Activated CD8-positive, alpha-beta T cell treated with anti-CD3 and anti-CD28 coated beads for 36 hours (primary cell): Measurements from ENCODE around the gene CHAMP1. TPM values are rescaled to one million over a fixed set of nuclear protein-coding genes. Genes with fewer than 3 reads are reported as not detected.
"Not testable (repeated sequence)": the region's sequence is repeated elsewhere in the genome, so short reads cannot be mapped to it uniquely, and the experiment has no call there.

Source experiments
- ATAC-seq: fragments of 200-7000 bp; cut with Tn5 transposase; one replicate; pipeline ENCODE4 v1.10.0; 2021; ENCODE audit warnings: mild to moderate bottlenecking, moderate library complexity
- CTCF ChIA-PET: fragments of 350-600 bp; sonication (Branson Sonifier 250); formaldehyde crosslinking; loops from one replicate; lab custom pipeline; 2021; ENCODE audit warnings: antibody characterized with exemption; lab: Charles Lee
- POLR2A ChIA-PET: fragments of 350-600 bp; sonication (Branson Sonifier 250); formaldehyde crosslinking; loops from one replicate; lab custom pipeline; 2021; ENCODE audit warnings: antibody characterized with exemption; lab: Charles Lee
- DNase-seq: peaks from one replicate; pipeline ENCODE4 v3.0.0-alpha.2; 2020
- H3K27ac Mint-ChIP-seq: one replicate; pipeline ENCODE4 v1.8.0; 2021; ENCODE audit warnings: mild to moderate bottlenecking, mixed read lengths
- H3K27me3 Mint-ChIP-seq: one replicate; pipeline ENCODE4 v1.8.0; 2021; ENCODE audit warnings: mixed read lengths
- H3K36me3 Mint-ChIP-seq: one replicate; pipeline ENCODE4 v1.8.0; 2021; ENCODE audit warnings: low read depth, mixed read lengths
- H3K4me1 Mint-ChIP-seq: one replicate; pipeline ENCODE4 v1.8.0; 2021; ENCODE audit warnings: low read depth, mixed read lengths
- H3K4me3 Mint-ChIP-seq: one replicate; pipeline ENCODE4 v1.8.0; 2021; ENCODE audit warnings: mild to moderate bottlenecking, moderate library complexity, mixed read lengths
- H3K9me3 Mint-ChIP-seq: one replicate; pipeline ENCODE4 v1.8.0; 2021; ENCODE audit warnings: mixed read lengths
- CTCF ChIP-seq: fragments of 200-600 bp; IDR thresholded peaks from one replicate; pipeline ENCODE4 v1.8.0; 2022; ENCODE audit warnings: antibody characterized with exemption, mild to moderate bottlenecking
- intact Hi-C: fragments of 100-400 bp; cut with micrococcal nuclease; formaldehyde crosslinking; loops from one replicate; pipeline ENCODE4 v1.10.0; 2022
- total RNA-seq, 2 experiments: library from RNA; stranded (reverse); gene quantifications; one replicate each; pipeline ENCODE4 v1.2.3, GENCODE V29; 2021

CHAMP1 gene
- total RNA-seq, 2 experiments from 2014 or later = 33.9 to 34.7 TPM

- no peak overlapping the region for H3K4me3 Mint-ChIP-seq
- ChIA-PET CTCF (interaction anchor here (0.5 to 1.2 kb wide), 3 partner anchors 10 to 79 kb away, joined by 3 to 5 read pairs (median 4); no protein-coding TSS in a partner anchor), POLR2A (interaction anchor here (1.4 to 1.9 kb wide), 2 partner anchors 9 to 13 kb away, joined by 6 read pairs; no protein-coding TSS in a partner anchor)
- no peak overlapping the region for H3K27ac Mint-ChIP-seq
- intact Hi-C loops = no loop called here
- DNase-seq = no peak
- no peak for TF ChIP-seq CTCF
- H3K4me1 Mint-ChIP-seq = peaks cover 29% of the 10 kb centered on the region
- no peaks in the 10 kb centered on the region for H3K9me3 Mint-ChIP-seq
- no peak for ATAC-seq
- no peaks in the 10 kb centered on the region for H3K27me3 Mint-ChIP-seq
- peaks cover 42% of the 10 kb centered on the region for H3K36me3 Mint-ChIP-seq
Measured at GRCh38 chr13:114328034-114328433, 13.7 kb downstream of the CHAMP1 start.

- peaks cover 26% of the 10 kb centered on the region for H3K4me1 Mint-ChIP-seq
- no peaks in the 10 kb centered on the region for H3K27me3 Mint-ChIP-seq
- no peak overlapping the region for H3K4me3 Mint-ChIP-seq
- DNase-seq = no peak
- no peaks in the 10 kb centered on the region for H3K9me3 Mint-ChIP-seq
- no peak for ATAC-seq
- no peak overlapping the region for H3K27ac Mint-ChIP-seq
- TF ChIP-seq CTCF = no peak
- POLR2A ChIA-PET = interaction anchor here (1.4 kb wide), 1 partner anchor 9 kb away, joined by 6 read pairs; no protein-coding TSS in a partner anchor
- intact Hi-C loops = no loop called here
- CTCF ChIA-PET = interaction anchor here (0.5 kb wide), 1 partner anchor 79 kb away, joined by 3 read pairs; no protein-coding TSS in a partner anchor
- peaks cover 37% of the 10 kb centered on the region for H3K36me3 Mint-ChIP-seq
Measured at GRCh38 chr13:114328595-114328994, 14.3 kb downstream of the CHAMP1 start.

GRCh38 chr13:114330086-114330485 is 15.8 kb downstream of the CHAMP1 start:
- DNase-seq (no peak), ATAC-seq (no peak)
- H3K36me3 Mint-ChIP-seq = peaks cover 23% of the 10 kb centered on the region
- ChIA-PET POLR2A (no interaction called here), CTCF (no interaction called here)
- H3K27ac Mint-ChIP-seq = no peak overlapping the region
- H3K27me3 Mint-ChIP-seq = no peaks in the 10 kb centered on the region
- no peaks in the 10 kb centered on the region for H3K9me3 Mint-ChIP-seq
- TF ChIP-seq CTCF = no peak
- intact Hi-C loops = no loop called here
- peaks cover 23% of the 10 kb centered on the region for H3K4me1 Mint-ChIP-seq
- H3K4me3 Mint-ChIP-seq = no peak overlapping the region

- DNase-seq, H3K27ac Mint-ChIP-seq, H3K4me3 Mint-ChIP-seq, H3K4me1 Mint-ChIP-seq, CTCF ChIA-PET, ATAC-seq, POLR2A ChIA-PET, H3K27me3 Mint-ChIP-seq, H3K36me3 Mint-ChIP-seq, H3K9me3 Mint-ChIP-seq, intact Hi-C loops: not testable (repeated sequence)
Measured at GRCh38 chr13:114333881-114334280, 19.6 kb downstream of the CHAMP1 start.

- TF ChIP-seq CTCF = no peak
- intact Hi-C loops = no loop called here
- ATAC-seq (no peak), DNase-seq (no peak)
- Mint-ChIP-seq H3K4me3 (no peak overlapping the region), H3K36me3 (no peaks in the 10 kb centered on the region), H3K4me1 (peaks cover 9% of the 10 kb centered on the region), H3K27ac (no peak overlapping the region), H3K27me3 (no peaks in the 10 kb centered on the region), H3K9me3 (no peaks in the 10 kb centered on the region)
- POLR2A ChIA-PET = interaction anchor here (1.1 kb wide), 1 partner anchor 9 kb away, joined by 3 read pairs; no protein-coding TSS in a partner anchor
- CTCF ChIA-PET = no interaction called here
Measured at GRCh38 chr13:114334305-114335053, 20.2 kb downstream of the CHAMP1 start.

GRCh38 chr13:114336457-114336856 is 22.2 kb downstream of the CHAMP1 start:
- peaks cover 23% of the 10 kb centered on the region for H3K4me1 Mint-ChIP-seq
- ATAC-seq, H3K9me3 Mint-ChIP-seq, DNase-seq, H3K4me3 Mint-ChIP-seq, H3K27me3 Mint-ChIP-seq, H3K36me3 Mint-ChIP-seq, POLR2A ChIA-PET, CTCF ChIA-PET, intact Hi-C loops, H3K27ac Mint-ChIP-seq: not testable (repeated sequence)
